ENCODE results near the gene COBL. TPM values are rescaled to one million over a fixed set of nuclear protein-coding genes. Genes with fewer than 3 reads are reported as not detected.

Gene COBL
- polyA plus RNA-seq, 3 donors: 19.1 to 26.0 (median 22.4) TPM

- DNase-seq (ENCODE audit: extremely low read depth in 1 of 11, low read depth in 9 of 11, low spot score in 4 of 11): no peak
Observed at GRCh38 chr7:51329696-51330263, 13.2 kb upstream of the COBL start.

DNA sequence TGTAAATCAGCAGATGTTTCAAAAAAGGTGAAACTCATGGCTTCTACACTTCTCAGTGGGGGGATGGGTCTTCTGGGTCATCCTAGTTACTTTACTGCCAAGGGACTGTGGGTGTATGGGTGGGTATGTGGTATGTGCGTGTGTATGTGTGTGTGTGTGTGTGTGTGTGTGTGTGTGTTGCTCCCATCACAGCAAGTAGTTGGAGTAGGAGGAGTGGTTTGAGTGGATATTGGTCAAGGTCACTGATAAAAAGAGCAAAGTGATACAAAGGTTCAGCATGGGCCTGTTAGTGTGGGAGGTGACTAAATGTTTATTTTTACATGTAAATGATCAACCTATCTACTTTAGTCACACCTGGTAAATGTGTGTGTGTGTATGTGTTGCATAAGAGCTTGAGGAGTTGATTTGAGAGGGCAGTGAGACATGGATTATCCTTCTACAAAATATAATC is 11.8 kb upstream of the COBL start:
- DNase-seq (ENCODE audit: extremely low read depth in 1 of 11, low read depth in 9 of 11, low spot score in 4 of 11): no peak

DNA sequence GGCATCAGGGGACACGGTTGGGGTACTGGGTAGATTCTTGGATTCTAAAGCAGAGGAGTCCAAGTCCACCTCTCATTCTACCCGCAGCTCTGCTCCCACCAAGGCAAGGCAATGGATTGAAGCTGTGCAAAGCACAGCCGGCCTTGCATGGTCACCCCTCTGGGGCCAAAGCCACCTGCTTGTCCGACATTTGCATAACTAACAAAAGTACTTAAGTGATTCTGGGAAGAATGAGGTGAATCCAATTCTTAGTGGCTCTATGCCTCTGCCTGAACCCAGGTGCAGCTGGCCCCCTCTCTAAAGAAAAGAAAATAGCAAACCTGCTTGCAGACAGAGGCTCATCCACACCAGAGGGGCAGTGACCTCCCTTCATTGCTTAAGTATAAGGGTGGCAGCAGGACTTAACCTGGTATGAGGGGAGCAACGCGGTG is 10.7 kb upstream of the COBL start:
- DNase-seq (ENCODE audit: extremely low read depth in 1 of 11, low read depth in 9 of 11, low spot score in 4 of 11): no peak

- DNase-seq (ENCODE audit: extremely low read depth in 1 of 11, low read depth in 9 of 11, low spot score in 4 of 11): no peak
Observed at GRCh38 chr7:51326656-51327286, 10.2 kb upstream of the COBL start.

GRCh38 chr7:51325908-51326307 is 9.3 kb upstream of the COBL start:
- no peak for DNase-seq (ENCODE audit: extremely low read depth in 1 of 11, low read depth in 9 of 11, low spot score in 4 of 11)

DNA sequence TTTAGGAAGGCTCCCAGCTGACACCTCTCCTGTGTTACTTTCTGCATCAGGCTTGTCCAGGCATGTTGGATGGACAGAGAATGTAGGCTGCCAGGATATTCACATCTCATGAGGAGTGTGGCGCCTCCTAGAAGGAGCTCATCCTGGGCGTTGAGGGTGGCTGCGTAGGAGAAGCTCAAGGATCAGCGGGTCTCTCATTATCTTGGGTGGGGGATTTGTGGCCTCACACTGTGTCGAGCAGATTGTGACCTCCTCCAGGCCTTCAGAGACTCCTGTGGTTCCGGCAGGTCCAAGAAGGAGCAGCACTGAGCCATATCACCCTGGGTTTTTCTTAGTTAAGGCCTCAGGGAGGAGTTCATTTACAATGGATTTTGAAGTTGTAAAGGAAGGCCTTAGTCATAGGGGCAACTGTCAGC is 8.7 kb upstream of the COBL start:
- DNase-seq (ENCODE audit: extremely low read depth in 1 of 11, low read depth in 9 of 11, low spot score in 4 of 11): no peak

DNA sequence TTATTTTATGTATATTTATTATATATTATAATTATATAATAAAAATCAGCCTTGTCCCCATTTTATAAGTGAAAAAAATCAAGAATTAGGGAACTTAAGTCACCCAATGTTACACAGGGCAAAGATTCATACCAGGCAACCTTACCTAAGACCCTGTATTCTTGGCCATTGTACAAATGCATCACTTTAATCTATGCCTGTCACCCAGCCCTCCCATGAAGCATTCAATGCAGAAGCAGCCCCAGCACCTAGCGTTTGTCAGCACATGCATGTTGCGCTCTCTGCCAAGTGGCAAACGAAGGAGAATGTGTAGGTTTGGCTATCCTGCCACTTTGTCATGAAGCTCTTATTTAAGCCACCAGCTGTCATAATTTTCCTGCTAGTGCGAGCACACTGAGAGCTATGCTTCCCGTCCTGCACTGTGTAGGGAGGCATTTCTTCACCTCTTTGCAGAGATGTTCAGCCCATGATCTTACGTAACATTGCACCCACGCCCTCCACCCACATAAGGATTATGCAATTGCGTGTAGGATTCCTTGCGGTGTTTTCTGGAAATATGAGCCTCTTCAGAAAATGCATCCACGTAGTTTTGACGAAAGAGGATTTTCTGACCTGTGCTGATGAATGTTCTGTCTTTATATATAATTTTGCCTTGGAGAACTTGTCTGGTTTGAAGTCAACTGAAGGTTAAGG is 7.7 kb upstream of the COBL start:
- no peak for DNase-seq (ENCODE audit: extremely low read depth in 1 of 11, low read depth in 9 of 11, low spot score in 4 of 11)

DNA sequence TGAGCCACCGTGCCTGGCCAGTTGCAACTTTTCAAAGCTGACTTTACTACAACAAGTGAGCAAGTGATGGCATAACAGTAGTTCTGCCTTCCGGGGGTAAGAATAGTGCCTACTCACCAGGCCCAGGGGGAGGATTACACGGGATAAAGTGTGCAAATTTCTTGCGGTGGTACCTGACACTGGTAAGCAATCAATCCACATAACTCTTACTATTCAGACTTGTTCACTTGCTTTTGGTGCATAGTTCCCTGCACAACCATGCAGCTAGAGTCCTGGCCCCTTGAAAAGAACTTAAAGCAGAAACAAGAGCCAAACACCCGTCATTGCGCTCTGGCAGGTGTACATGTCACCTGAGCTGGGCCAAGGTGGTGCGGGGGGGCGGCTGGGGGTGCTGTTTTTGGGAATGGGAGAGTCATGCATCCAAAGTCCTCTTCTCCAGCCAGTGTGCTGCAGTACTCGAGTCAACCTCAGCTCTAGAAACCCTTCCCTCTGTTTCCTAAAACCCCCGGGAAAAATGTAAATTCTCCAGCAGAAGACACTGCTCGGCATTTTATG is 5.4 kb upstream of the COBL start:
- DNase-seq (ENCODE audit: extremely low read depth in 1 of 11, low read depth in 9 of 11, low spot score in 4 of 11): no peak

- no peak for DNase-seq (ENCODE audit: extremely low read depth in 1 of 11, low read depth in 9 of 11, low spot score in 4 of 11)
Observed at GRCh38 chr7:51318886-51319579, 2.4 kb upstream of the COBL start.

DNA sequence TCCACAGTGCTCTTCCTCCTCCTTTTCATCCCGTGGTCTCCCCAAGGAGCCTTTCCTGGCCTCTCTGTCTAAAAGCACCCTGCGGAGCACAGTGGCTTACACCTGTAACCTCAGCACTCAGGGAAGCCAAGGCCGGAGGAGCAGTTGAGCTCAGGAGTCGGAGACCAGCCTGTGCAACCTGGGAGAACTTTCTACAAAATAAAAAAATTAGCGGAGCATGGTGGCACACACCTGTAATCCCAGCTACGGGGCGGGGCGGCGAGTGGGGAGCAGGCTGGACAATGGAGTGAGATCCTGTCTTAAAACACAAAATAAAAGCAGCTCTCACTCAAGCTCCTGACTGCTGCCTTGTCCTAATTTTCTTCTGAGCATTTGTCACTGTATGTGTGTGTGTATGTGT is 1.4 kb upstream of the COBL start:
- no peak for DNase-seq (ENCODE audit: extremely low read depth in 1 of 11, low read depth in 9 of 11, low spot score in 4 of 11)

DNA sequence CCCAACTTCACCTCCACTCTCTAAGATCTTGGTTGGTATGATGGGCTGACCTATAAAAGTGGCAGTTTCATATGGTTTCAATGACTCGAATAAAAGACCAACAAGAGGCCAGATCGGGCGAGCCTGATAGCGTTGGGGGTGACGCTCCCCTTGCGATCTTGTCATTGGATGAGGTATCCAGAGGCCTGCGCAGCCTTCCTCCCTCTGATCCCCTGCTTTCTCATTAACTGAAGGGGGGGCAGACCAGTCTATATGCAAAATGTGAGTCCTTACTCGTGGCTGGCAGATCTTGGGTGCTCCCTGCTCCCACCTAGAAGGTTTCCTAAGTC is 937 bp upstream of the COBL start:
- no peak for DNase-seq (ENCODE audit: extremely low read depth in 1 of 11, low read depth in 9 of 11, low spot score in 4 of 11)

DNA sequence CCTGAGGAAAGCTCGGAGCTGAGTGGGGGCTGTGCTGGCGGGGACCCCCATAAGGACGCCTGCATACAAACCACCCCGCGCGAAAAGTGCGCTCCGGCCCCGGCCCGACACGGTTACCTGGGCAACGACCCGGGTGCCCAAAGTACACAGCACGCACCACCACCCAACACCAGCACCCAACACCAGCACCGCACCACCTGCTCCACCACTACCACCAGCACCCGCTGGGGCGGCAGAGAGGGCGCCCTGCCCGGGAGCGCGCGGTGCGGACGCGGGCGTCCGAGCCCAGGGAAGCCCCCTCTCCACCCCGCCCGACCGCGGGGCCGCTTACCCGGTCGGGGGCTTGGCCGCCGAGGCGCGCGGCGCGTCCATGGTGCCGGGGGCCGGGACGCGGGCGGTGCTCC is 345 bp downstream of the COBL start:
- DNase-seq (ENCODE audit: extremely low read depth in 1 of 11, low read depth in 9 of 11, low spot score in 4 of 11): peak in 4 of 11 donors; percentile 15 to 33 (median 24)

DNA sequence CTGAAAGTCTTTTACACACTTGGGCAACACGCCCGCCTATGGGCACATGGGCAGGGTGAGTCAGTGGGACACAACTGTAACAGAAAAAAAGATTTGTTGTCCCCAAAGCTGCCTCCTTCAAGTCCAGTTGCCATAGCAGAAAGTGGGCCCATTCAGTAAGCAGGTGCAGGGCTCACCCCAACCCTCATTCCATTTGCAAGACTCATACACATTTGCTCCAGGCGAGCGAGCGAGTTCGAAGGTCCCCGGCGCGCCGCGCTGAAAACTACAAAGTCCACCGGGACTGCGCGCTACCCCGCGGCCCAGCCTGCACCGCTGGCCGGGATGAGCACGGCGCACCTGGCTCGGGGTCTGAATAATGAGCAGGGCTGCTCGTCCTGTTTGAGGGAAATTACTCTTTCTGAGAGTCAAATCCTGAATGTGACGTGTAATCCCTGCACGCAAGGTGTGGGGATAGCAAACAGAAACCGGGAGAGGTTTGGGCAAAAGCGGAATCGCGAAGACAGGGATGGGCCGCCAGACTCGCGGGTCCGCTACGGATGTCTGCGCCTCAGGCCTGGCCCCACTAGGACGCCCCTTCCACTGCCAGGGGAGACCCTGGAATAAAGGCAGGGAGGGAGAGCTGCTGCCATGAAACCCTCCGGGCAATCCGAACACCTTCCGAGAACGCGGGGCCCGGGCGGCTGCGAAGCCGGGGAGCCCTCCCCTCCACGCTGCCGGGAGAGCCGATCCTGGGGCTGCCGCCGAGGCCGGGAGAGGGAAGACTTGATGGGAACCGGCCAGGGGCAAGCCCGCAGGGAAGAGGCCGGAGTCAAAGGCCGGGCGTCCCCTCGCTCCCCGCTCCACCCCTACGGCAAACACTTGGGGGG is 982 bp downstream of the COBL start:
- peak in 5 of 11 donors; percentile 13 to 59 (median 34) for DNase-seq (ENCODE audit: extremely low read depth in 1 of 11, low read depth in 9 of 11, low spot score in 4 of 11)

DNA sequence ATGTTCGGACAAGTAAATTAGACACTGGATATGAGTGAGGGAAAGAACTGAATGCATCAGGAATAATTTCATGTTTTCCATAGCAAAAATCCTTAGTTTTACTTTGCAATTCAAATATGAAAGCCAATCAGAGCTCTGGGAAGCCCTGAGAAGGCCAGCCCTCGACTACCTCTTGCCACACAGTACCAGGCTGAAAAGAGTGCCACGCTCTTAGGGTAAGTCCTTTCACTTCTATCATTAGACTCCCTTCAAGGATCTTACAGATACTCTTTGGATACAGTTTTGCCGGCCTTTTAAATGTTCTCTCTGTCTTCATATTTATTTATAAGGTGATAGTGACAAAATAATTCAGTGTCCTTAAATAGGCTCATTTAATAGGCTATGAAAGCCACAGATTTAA is 1.9 kb downstream of the COBL start:
- DNase-seq (ENCODE audit: extremely low read depth in 1 of 11, low read depth in 9 of 11, low spot score in 4 of 11): no peak

- no peak for DNase-seq (ENCODE audit: extremely low read depth in 1 of 11, low read depth in 9 of 11, low spot score in 4 of 11)
Observed at GRCh38 chr7:51313738-51314425, 2.7 kb downstream of the COBL start.

DNA sequence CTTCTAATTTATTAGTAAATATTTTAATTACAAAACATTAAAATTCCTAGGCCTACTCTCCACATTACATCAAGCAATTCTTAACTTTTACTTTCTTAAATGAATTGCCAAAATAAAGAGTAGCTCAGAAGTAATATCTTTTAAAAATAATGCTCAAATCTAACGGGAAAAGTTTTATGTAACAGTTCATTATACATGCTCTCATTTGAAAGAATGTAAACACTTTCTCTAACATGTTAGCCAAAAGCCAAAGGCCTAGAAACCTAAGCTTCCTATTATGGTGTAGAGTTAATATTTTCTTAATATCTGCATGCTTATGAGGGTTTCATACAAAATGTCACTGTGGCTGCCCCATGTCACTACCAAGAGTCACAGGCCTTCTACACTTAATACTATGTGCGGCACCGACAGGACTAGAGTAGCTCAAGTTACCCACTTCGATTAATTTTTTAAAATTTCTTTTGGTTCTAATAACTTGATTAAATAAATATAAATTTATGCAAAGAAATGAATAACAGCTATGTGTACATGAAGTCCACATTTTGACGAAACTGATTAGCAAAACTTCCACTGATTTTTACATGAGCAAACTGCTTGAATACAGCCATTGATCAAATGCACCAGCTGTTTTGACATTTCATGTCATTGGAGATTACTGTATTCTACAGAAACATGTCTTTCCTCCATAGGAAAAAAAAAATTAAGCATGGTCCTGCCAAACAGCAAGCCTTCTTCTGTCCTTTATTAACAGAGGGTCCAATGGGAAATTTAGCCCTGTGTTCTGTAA is 3.5 kb downstream of the COBL start:
- no peak for DNase-seq (ENCODE audit: extremely low read depth in 1 of 11, low read depth in 9 of 11, low spot score in 4 of 11)

GRCh38 chr7:51311166-51311565 is 5.4 kb downstream of the COBL start:
- no peak for DNase-seq (ENCODE audit: extremely low read depth in 1 of 11, low read depth in 9 of 11, low spot score in 4 of 11)
